LHCN-M2 (cell line): Measurements from ENCODE around the gene SNAI3. TPM values are rescaled to one million over a fixed set of nuclear protein-coding genes. Genes with fewer than 3 reads are reported as not detected.

Experiments
- DNase-seq: peaks from one replicate; pipeline ENCODE4 v3.0.0-alpha.2; 2012; ENCODE audit warnings: low read depth
- total RNA-seq: library from RNA; depleted of rRNA; stranded (reverse); fragments of >200 nt; gene quantifications from 2 replicates; pipeline ENCODE4 v1.2.3, GENCODE V29; 2014

SNAI3 gene
- total RNA-seq, 1 experiment from 2014 or later: 0.57 TPM

GRCh38 chr16:88651276-88651988 is 34.9 kb downstream of the SNAI3 start:
- DNase-seq: no peak

- no peak for DNase-seq
These were observed 35.5 kb downstream of the SNAI3 start, which contains the start of gene CYBA for GRCh38 chr16:88650749-88651275. Gene CYBA (minus strand): TSS chr16:88651053. CDS start chr16:88651013, 40 bp downstream.

GRCh38 chr16:88649924-88650748 is 36.2 kb downstream of the SNAI3 start:
- no peak for DNase-seq

- no peak for DNase-seq
These were observed 36.9 kb downstream of the SNAI3 start for GRCh38 chr16:88649195-88649923.

GRCh38 chr16:88647178-88648070 is 38.9 kb downstream of the SNAI3 start:
- DNase-seq: no peak

- DNase-seq: no peak
These were observed 39.8 kb downstream of the SNAI3 start for GRCh38 chr16:88646345-88647034.

GRCh38 chr16:88645941-88646340 is 40.4 kb downstream of the SNAI3 start:
- DNase-seq: no peak

GRCh38 chr16:88645455-88645854 is 40.9 kb downstream of the SNAI3 start:
- DNase-seq: no peak

- no peak for DNase-seq
These were observed 42.7 kb downstream of the SNAI3 start for GRCh38 chr16:88643644-88643932.

GRCh38 chr16:88642881-88643643 is 43.2 kb downstream of the SNAI3 start:
- DNase-seq: no peak

GRCh38 chr16:88640498-88641247 is 45.6 kb downstream of the SNAI3 start:
- DNase-seq: no peak

GRCh38 chr16:88640039-88640495 is 46.2 kb downstream of the SNAI3 start:
- no peak for DNase-seq

- no peak for DNase-seq
These were observed 46.9 kb downstream of the SNAI3 start for GRCh38 chr16:88639231-88640038.

GRCh38 chr16:88638323-88639230 is 47.7 kb downstream of the SNAI3 start, which contains the start of gene IL17C:
Gene IL17C (plus strand): TSS chr16:88638572. CDS start chr16:88638642, 70 bp downstream.
- no peak for DNase-seq

GRCh38 chr16:88636488-88637265 is 49.6 kb downstream of the SNAI3 start:
- no peak for DNase-seq
